ENCODE results near the gene BCO2. TPM values are rescaled to one million over a fixed set of nuclear protein-coding genes. Genes with fewer than 3 reads are reported as not detected.
A peak's percentile ranks its signal among the peaks of the same experiment; 100 is the strongest.

The BCO2 gene
- total RNA-seq, 1 donor from 2014 or later: not detected

DNA sequence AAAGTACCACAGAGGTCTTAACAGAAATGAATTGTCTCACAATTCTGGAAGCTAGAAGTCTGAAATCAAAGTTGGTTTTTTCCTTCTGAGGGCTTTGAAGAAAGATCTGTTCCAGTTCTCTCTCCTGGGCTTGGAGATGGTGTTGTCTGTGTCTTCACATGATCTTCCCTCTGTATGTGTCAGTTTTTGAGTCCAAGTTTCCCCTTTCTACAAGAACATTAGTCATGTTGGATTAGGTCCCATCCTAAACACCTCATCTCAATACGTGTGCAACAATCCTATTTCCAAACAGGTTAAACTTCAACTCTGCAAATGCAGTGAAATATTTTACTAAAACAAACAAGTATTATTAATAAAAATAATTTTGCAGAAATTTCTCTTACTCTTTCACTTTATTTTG, 47.8 kb downstream of the BCO2 start:
- Mint-ChIP-seq H3K4me1 (peaks cover 13% of the 10 kb centered on the region), H3K9me3 (no peaks in the 10 kb centered on the region), H3K27me3 (ENCODE audit: insufficient read depth, low read depth) (peaks cover 3% of the 10 kb centered on the region)

DNA sequence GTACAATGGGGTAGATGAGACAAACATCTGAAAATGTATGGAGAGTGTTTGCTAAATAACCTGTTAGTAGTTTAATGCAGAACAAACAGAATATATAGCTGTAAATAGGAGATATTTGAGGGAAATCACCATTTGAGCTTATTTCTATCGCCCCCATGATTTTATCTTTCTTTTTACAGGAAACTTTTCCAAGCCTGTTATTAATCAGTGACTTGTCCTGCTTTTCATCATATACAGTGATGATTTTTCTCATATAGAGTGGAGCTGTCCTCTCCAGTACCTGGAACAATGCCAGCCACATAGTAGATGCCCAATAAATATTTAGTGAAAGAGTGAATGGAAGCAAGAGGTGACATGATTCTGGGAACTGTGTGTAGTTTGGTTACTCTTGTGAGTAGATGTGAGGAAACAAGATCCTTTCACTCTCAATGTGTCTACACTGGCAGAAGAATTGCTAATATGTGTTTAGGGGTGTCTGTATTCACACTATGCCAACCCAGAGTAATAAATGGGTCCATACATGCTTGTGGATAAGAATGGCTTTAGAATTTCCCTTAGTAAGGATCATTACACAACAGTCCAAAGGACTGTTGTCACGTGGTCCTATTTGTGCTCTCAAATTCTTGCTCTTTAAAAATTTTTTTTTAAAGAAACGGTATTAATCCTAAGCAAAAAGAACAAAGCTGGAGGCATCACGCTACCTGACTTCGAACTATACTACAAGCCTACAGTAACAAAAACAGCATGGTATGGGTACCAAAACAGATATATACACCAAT, 48.6 kb downstream of the BCO2 start:
- no peak overlapping the region for H3K4me3 Mint-ChIP-seq
- peaks cover 3% of the 10 kb centered on the region for H3K36me3 Mint-ChIP-seq
- peaks cover 3% of the 10 kb centered on the region for H3K27me3 Mint-ChIP-seq (ENCODE audit: insufficient read depth, low read depth)
- H3K4me3 ChIP-seq: no peak overlapping the region
- no peaks in the 10 kb centered on the region for H3K9me3 ChIP-seq (ENCODE audit: low read depth)
- peaks cover 18% of the 10 kb centered on the region for H3K27me3 ChIP-seq
- TF ChIP-seq, protein P1, sequence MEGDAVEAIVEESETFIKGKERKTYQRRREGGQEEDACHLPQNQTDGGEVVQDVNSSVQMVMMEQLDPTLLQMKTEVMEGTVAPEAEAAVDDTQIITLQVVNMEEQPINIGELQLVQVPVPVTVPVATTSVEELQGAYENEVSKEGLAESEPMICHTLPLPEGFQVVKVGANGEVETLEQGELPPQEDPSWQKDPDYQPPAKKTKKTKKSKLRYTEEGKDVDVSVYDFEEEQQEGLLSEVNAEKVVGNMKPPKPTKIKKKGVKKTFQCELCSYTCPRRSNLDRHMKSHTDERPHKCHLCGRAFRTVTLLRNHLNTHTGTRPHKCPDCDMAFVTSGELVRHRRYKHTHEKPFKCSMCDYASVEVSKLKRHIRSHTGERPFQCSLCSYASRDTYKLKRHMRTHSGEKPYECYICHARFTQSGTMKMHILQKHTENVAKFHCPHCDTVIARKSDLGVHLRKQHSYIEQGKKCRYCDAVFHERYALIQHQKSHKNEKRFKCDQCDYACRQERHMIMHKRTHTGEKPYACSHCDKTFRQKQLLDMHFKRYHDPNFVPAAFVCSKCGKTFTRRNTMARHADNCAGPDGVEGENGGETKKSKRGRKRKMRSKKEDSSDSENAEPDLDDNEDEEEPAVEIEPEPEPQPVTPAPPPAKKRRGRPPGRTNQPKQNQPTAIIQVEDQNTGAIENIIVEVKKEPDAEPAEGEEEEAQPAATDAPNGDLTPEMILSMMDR (IDR thresholded peaks at IDR 0.05): no peak
- no peak for TF ChIP-seq EZH2 (IDR thresholded peaks at IDR 0.05)
- no peak for TF ChIP-seq EZH2phosphoT487 (IDR thresholded peaks at IDR 0.05)
- DNase-seq (ENCODE audit: low spot score): no peak
- H3F3A ChIP-seq (ENCODE audit: low read depth): no peaks in the 10 kb centered on the region
- H3K9ac ChIP-seq: no peak overlapping the region
- H3K27ac Mint-ChIP-seq: no peak overlapping the region
- H3K79me2 ChIP-seq (ENCODE audit: low read depth): peaks cover 25% of the 10 kb centered on the region
- peaks cover 10% of the 10 kb centered on the region for H3K4me1 ChIP-seq
- no peak overlapping the region for H3K4me2 ChIP-seq
- H3K36me3 ChIP-seq: no peaks in the 10 kb centered on the region
- peaks cover 15% of the 10 kb centered on the region for H3K4me1 Mint-ChIP-seq
- H4K20me1 ChIP-seq (ENCODE audit: low read depth): no peaks in the 10 kb centered on the region
- no peaks in the 10 kb centered on the region for H3K9me3 Mint-ChIP-seq
- H3K27ac ChIP-seq: no peak overlapping the region
- no peak overlapping the region for H2AFZ ChIP-seq (replicated peaks)

More for the DNA sequence above, 47.8 kb downstream of the BCO2 start:
- TF ChIP-seq, protein P1 (IDR thresholded peaks at IDR 0.05): no peak
- TF ChIP-seq EZH2 (IDR thresholded peaks at IDR 0.05) (no peak), EZH2phosphoT487 (IDR thresholded peaks at IDR 0.05) (no peak)
- Histone ChIP-seq H3K9me3 (ENCODE audit: low read depth) (no peaks in the 10 kb centered on the region), H3K36me3 (no peaks in the 10 kb centered on the region), H3K4me2 (no peak overlapping the region), H3K4me3 (no peak overlapping the region), H3K27ac (no peak overlapping the region), H3K27me3 (peaks cover 18% of the 10 kb centered on the region), H3K9ac (no peak overlapping the region), H3K4me1 (peaks cover 10% of the 10 kb centered on the region), H2AFZ (replicated peaks) (no peak overlapping the region), H3K79me2 (ENCODE audit: low read depth) (peaks cover 16% of the 10 kb centered on the region), H3F3A (ENCODE audit: low read depth) (no peaks in the 10 kb centered on the region), H4K20me1 (ENCODE audit: low read depth) (no peaks in the 10 kb centered on the region)
- Mint-ChIP-seq H3K27ac (no peak overlapping the region), H3K36me3 (no peaks in the 10 kb centered on the region), H3K4me3 (no peak overlapping the region)
- DNase-seq (ENCODE audit: low spot score): no peak

DNA sequence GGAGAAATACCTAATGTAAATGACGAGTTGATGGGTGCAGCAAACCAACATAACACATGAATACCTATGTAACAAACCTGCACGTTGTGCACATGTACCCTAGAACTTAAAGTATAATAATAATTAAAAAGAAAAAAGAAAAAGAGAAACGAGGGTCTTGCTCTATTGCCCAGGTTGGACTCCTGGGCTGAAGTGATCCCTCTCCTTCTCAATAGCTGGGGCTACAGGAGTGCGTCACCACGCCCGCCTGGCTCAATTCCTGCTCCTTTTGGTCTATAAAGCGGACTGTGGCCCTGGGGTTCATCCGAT, 50.4 kb downstream of the BCO2 start:
- no peaks in the 10 kb centered on the region for H4K20me1 ChIP-seq (ENCODE audit: low read depth)
- peaks cover 18% of the 10 kb centered on the region for H3K27me3 ChIP-seq
- H3K79me2 ChIP-seq (ENCODE audit: low read depth): peaks cover 32% of the 10 kb centered on the region
- Mint-ChIP-seq H3K27ac (peak overlapping the region; percentile 90), H3K4me3 (peak overlapping the region; percentile 93), H3K27me3 (ENCODE audit: insufficient read depth, low read depth) (peaks cover 3% of the 10 kb centered on the region), H3K9me3 (no peaks in the 10 kb centered on the region), H3K36me3 (peaks cover 8% of the 10 kb centered on the region), H3K4me1 (peaks cover 15% of the 10 kb centered on the region)
- peak overlapping the region; percentile 64 for H3K4me3 ChIP-seq
- TF ChIP-seq EZH2phosphoT487 (IDR thresholded peaks at IDR 0.05) (no peak), EZH2 (IDR thresholded peaks at IDR 0.05) (no peak)
- TF ChIP-seq, protein P1 (IDR thresholded peaks at IDR 0.05): no peak
- no peaks in the 10 kb centered on the region for H3F3A ChIP-seq (ENCODE audit: low read depth)
- H3K9me3 ChIP-seq (ENCODE audit: low read depth): no peaks in the 10 kb centered on the region
- peaks cover 10% of the 10 kb centered on the region for H3K4me1 ChIP-seq
- H3K27ac ChIP-seq: no peak overlapping the region
- H3K36me3 ChIP-seq: no peaks in the 10 kb centered on the region
- no peak overlapping the region for H3K9ac ChIP-seq
- no peak for DNase-seq (ENCODE audit: low spot score)
- H3K4me2 ChIP-seq: peak overlapping the region; percentile 85
- peak overlapping the region; percentile 79 for H2AFZ ChIP-seq (replicated peaks)
